HepG2 (cell line): ENCODE data around the gene TOR4A. TPM values are rescaled to one million over a fixed set of nuclear protein-coding genes. Genes with fewer than 3 reads are reported as not detected.
A peak's percentile ranks its signal among the peaks of the same experiment; 100 is the strongest.

Source experiments
- HNRNPLL ChIP-seq: fragments of 200-400 bp; formaldehyde crosslinking; IDR thresholded peaks from 2 replicates; pipeline ENCODE4 v1.6.1; 2017; ENCODE audit warnings: mild to moderate bottlenecking, low read depth, low read length; ENCODE audit not compliant: poor library complexity, severe bottlenecking
- MAFK ChIP-seq, 2 experiments: IDR thresholded peaks in 1 of 2; conservative IDR thresholded peaks in 1 of 2; 2 replicates each; pipeline ENCODE4 v1.6.1; 2011; ENCODE audit warnings: improper control_type of control experiment in 2 of 2, low read length in 2 of 2
- PAF1 ChIP-seq: IDR thresholded peaks from 2 replicates; pipeline ENCODE4 v1.6.1; 2016; ENCODE audit warnings: missing genetic modification reagents, missing compliant biosample characterization
- RBM22 ChIP-seq: fragments of 200-400 bp; formaldehyde crosslinking; optimal IDR thresholded peaks from 2 replicates; pipeline ENCODE3; 2017; ENCODE audit warnings: mild to moderate bottlenecking, low read length, moderate library complexity
- RFXAP ChIP-seq: sonication (generic); formaldehyde crosslinking; IDR thresholded peaks from 2 replicates; pipeline ENCODE4 v1.4.0; 2020; ENCODE audit warnings: missing genetic modification reagents, borderline replicate concordance
- RXRB ChIP-seq: IDR thresholded peaks from 2 replicates; pipeline ENCODE4 v1.6.1; 2016; ENCODE audit warnings: borderline replicate concordance, missing genetic modification reagents, missing compliant biosample characterization
- SOX13 ChIP-seq, 3 experiments: fragments of 450-650 bp in 1 of 3; sonication (generic) in 1 of 3; formaldehyde crosslinking in 1 of 3; IDR thresholded peaks in 2 of 3; conservative IDR thresholded peaks in 1 of 3; 2 replicates each; pipeline versions ENCODE4 v1.5.0 to v1.6.1; 2016 to 2020; ENCODE audit warnings: antibody characterized with exemption in 1 of 3, mild to moderate bottlenecking in 1 of 3, missing compliant biosample characterization in 1 of 3, missing genetic modification reagents in 1 of 3, moderate library complexity in 1 of 3
- ZFX ChIP-seq: sonication (generic); formaldehyde crosslinking; IDR thresholded peaks from 2 replicates; pipeline ENCODE4 v1.4.0; 2020; ENCODE audit warnings: mild to moderate bottlenecking, low read depth, missing genetic modification reagents, moderate library complexity
- ZNF512B ChIP-seq: sonication (generic); formaldehyde crosslinking; IDR thresholded peaks from 2 replicates; pipeline ENCODE4 v1.5.1; 2020; ENCODE audit warnings: missing genetic modification reagents, mild to moderate bottlenecking, borderline replicate concordance
- ZNF576 ChIP-seq: sonication (generic); formaldehyde crosslinking; IDR thresholded peaks from 2 replicates; pipeline ENCODE4 v1.4.0; 2020; ENCODE audit warnings: mild to moderate bottlenecking, missing genetic modification reagents
- ZNF614 ChIP-seq: IDR thresholded peaks from 2 replicates; pipeline ENCODE4 v1.6.1; 2018; ENCODE audit warnings: missing biosample characterization, missing genetic modification reagents, inconsistent platforms, borderline replicate concordance
- ZNF704 ChIP-seq: sonication (generic); formaldehyde crosslinking; IDR thresholded peaks from 2 replicates; pipeline ENCODE4 v1.8.1; 2023; ENCODE audit warnings: mild to moderate bottlenecking, inconsistent platforms, moderate library complexity, missing genetic modification reagents, borderline replicate concordance
- polyA plus RNA-seq, 8 experiments: library from polyadenylated mRNA; depleted of rRNA in 3 of 8; stranded (reverse) in 7 of 8; unstranded in 1 of 8; fragments of >200 nt; fragmentation: Illumina TruSeq in 4 of 8; extraction: Trizol in 4 of 8; gene quantifications; 2 replicates each; pipeline versions ENCODE4 v1.2.1 to v1.2.3, GENCODE V29; 2011 to 2016; ENCODE audit warnings: low read depth in 4 of 8, missing spikeins in 1 of 8, mixed read lengths in 1 of 8; ENCODE audit not compliant: insufficient read depth in 1 of 8
- total RNA-seq, 5 experiments: library from RNA; depleted of rRNA; stranded (reverse); fragments of >200 nt; fragmentation: Illumina TruSeq; extraction: Trizol; gene quantifications; 2 replicates each; pipeline ENCODE4 v1.2.3, GENCODE V29; 2016; ENCODE audit warnings: low read depth in 1 of 5
- TF ChIP-seq, protein P1 (sequence below): sonication (generic); formaldehyde crosslinking; IDR thresholded peaks from 2 replicates; pipeline ENCODE4 v1.4.0; 2020; ENCODE audit warnings: missing genetic modification reagents
- TF ChIP-seq, protein P2 (sequence below): sonication (generic); formaldehyde crosslinking; IDR thresholded peaks from 2 replicates; pipeline ENCODE4 v1.4.0; 2020; ENCODE audit warnings: missing genetic modification reagents; ENCODE audit errors: not compliant biosample characterization
- TF ChIP-seq, protein P3 (sequence below): IDR thresholded peaks from 2 replicates; pipeline ENCODE4 v1.6.1; 2018; ENCODE audit warnings: missing genetic modification reagents, mild to moderate bottlenecking, missing compliant biosample characterization
- TF ChIP-seq, protein P4 (sequence below): sonication (generic); formaldehyde crosslinking; IDR thresholded peaks from 2 replicates; pipeline ENCODE4 v1.4.0; 2020; ENCODE audit warnings: missing genetic modification reagents

Gene TOR4A
- total and polyA plus RNA-seq, 2 of the 13 experiments (the other 11 are each of a cell fraction or from before 2014, with no cell fraction given) = 11.1 to 14.2 TPM

DNA sequence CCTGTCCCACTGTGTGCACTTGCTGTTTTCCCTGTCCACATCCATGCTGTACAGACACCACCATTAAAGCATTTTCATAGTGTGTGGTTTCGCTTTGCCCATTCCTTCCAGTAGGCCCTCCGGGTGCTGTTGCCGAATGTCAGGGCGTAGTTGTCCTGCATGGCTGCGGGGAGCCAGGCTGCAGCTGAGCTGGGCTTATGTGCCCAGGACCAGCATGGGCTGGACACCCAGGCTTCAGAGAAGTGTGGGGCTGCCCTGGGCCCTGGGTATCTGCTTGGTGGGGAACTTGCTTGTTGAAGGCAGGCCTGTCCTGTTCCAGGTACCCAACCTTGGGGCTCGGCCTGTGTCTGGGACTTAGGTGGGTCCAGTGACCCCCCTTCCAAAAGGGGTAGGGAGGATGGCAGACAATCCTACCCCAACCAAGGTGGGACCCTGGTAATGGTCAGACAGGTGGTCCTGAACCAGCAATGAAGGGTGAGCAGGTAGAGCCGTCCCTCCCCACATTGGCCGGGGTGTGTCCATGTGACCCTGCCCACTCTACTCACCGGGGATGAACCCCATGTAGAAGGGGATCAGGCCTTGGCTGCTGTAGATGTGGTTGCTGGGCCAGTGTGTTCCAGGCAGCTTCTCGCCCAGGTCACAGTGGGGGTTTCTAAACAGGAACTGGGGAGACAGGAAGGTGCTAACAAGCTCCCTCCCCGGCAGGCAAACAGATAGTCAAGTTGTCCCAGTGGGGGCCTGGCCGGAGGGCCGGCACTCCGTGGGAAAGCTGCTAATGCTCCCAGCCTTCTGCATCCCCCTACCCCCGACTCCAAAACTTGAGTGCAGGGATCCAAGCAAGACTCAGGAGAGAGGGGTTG lies 33.7 kb upstream of the TOR4A start (continued):
- TF ChIP-seq MAFK (conservative IDR thresholded peaks at IDR 0.05 in 1 of 2, IDR thresholded peaks at IDR 0.05 in 1 of 2; ENCODE audit: low read length in 2 of 2) = no peak
- TF ChIP-seq, protein P1, sequence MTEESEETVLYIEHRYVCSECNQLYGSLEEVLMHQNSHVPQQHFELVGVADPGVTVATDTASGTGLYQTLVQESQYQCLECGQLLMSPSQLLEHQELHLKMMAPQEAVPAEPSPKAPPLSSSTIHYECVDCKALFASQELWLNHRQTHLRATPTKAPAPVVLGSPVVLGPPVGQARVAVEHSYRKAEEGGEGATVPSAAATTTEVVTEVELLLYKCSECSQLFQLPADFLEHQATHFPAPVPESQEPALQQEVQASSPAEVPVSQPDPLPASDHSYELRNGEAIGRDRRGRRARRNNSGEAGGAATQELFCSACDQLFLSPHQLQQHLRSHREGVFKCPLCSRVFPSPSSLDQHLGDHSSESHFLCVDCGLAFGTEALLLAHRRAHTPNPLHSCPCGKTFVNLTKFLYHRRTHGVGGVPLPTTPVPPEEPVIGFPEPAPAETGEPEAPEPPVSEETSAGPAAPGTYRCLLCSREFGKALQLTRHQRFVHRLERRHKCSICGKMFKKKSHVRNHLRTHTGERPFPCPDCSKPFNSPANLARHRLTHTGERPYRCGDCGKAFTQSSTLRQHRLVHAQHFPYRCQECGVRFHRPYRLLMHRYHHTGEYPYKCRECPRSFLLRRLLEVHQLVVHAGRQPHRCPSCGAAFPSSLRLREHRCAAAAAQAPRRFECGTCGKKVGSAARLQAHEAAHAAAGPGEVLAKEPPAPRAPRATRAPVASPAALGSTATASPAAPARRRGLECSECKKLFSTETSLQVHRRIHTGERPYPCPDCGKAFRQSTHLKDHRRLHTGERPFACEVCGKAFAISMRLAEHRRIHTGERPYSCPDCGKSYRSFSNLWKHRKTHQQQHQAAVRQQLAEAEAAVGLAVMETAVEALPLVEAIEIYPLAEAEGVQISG (CRISPR knock-in tag) = peak; percentile 9; the same call in 1 of the 2 replicates
- TF ChIP-seq RBM22 = peak; percentile 95
- TF ChIP-seq ZNF512B (CRISPR knock-in tag) = 0 out of 2 replicates have a peak, but pooled peaks have one; percentile 6
- TF ChIP-seq ZNF576 (CRISPR knock-in tag) = 0 out of 2 replicates have a peak, but pooled peaks have one; percentile 70
- no peak for TF ChIP-seq RXRB (CRISPR knock-in tag)
- TF ChIP-seq, protein P2, sequence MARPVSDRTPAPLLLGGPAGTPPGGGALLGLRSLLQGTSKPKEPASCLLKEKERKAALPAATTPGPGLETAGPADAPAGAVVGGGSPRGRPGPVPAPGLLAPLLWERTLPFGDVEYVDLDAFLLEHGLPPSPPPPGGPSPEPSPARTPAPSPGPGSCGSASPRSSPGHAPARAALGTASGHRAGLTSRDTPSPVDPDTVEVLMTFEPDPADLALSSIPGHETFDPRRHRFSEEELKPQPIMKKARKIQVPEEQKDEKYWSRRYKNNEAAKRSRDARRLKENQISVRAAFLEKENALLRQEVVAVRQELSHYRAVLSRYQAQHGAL (CRISPR knock-in tag) = no peak
- TF ChIP-seq, protein P3, sequence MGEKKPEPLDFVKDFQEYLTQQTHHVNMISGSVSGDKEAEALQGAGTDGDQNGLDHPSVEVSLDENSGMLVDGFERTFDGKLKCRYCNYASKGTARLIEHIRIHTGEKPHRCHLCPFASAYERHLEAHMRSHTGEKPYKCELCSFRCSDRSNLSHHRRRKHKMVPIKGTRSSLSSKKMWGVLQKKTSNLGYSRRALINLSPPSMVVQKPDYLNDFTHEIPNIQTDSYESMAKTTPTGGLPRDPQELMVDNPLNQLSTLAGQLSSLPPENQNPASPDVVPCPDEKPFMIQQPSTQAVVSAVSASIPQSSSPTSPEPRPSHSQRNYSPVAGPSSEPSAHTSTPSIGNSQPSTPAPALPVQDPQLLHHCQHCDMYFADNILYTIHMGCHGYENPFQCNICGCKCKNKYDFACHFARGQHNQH = no peak
- no peak for TF ChIP-seq ZNF614 (CRISPR knock-in tag)
- TF ChIP-seq, protein P4, sequence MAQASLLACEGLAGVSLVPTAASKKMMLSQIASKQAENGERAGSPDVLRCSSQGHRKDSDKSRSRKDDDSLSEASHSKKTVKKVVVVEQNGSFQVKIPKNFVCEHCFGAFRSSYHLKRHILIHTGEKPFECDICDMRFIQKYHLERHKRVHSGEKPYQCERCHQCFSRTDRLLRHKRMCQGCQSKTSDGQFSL (CRISPR knock-in tag) = 0 out of 2 replicates have a peak, but pooled peaks have one; percentile 20
- 0 out of 2 replicates have a peak, but pooled peaks have one; percentile 49 for TF ChIP-seq SOX13 (IDR thresholded peaks at IDR 0.05)
- no peak for TF ChIP-seq SOX13 (CRISPR knock-in tag; conservative IDR thresholded peaks at IDR 0.05 in 1 of 2, IDR thresholded peaks at IDR 0.05 in 1 of 2)
- no peak; the same call in 1 of the 2 replicates for TF ChIP-seq RFXAP (CRISPR knock-in tag)
- TF ChIP-seq ZFX (CRISPR knock-in tag) = peak; percentile 59; the same call in 1 of the 2 replicates
- TF ChIP-seq HNRNPLL = no peak
- TF ChIP-seq PAF1 (CRISPR knock-in tag) = peak; percentile 88; the same call in 1 of the 2 replicates
- TF ChIP-seq ZNF704 (CRISPR knock-in tag) = no peak
